Endothelial cell (in vitro differentiated cells): ENCODE data around the gene DTWD2. TPM values are rescaled to one million over a fixed set of nuclear protein-coding genes. Genes with fewer than 3 reads are reported as not detected.

Experiments used
- DNase-seq: peaks from one replicate; pipeline ENCODE4 v3.0.0; 2021; ENCODE audit warnings: low spot score
- H3K27ac Mint-ChIP-seq: one replicate; pipeline ENCODE4 v1.8.0; 2021; ENCODE audit warnings: mixed read lengths, inconsistent platforms; ENCODE audit not compliant: unreplicated experiment
- H3K27me3 Mint-ChIP-seq: one replicate; pipeline ENCODE4 v1.8.0; 2021; ENCODE audit warnings: mild to moderate bottlenecking, moderate library complexity, mixed read lengths, inconsistent platforms; ENCODE audit not compliant: unreplicated experiment
- H3K36me3 Mint-ChIP-seq: one replicate; pipeline ENCODE4 v1.8.0; 2021; ENCODE audit warnings: mild to moderate bottlenecking, low read depth, mixed read lengths, inconsistent platforms; ENCODE audit not compliant: unreplicated experiment
- H3K4me1 Mint-ChIP-seq: one replicate; pipeline ENCODE4 v1.8.0; 2021; ENCODE audit warnings: mild to moderate bottlenecking, mixed read lengths, inconsistent platforms; ENCODE audit not compliant: unreplicated experiment
- H3K4me3 Mint-ChIP-seq: one replicate; pipeline ENCODE4 v1.8.0; 2021; ENCODE audit warnings: mild to moderate bottlenecking, mixed read lengths, inconsistent platforms; ENCODE audit not compliant: unreplicated experiment
- H3K9me3 Mint-ChIP-seq: one replicate; pipeline ENCODE4 v1.8.0; 2021; ENCODE audit warnings: mixed read lengths, inconsistent platforms; ENCODE audit not compliant: unreplicated experiment
- microRNA-seq: library from miRNA; unstranded; fragments of <30 nt; microRNA quantifications from one replicate; pipeline ENCODE4, GENCODE V29; 2020; ENCODE audit not compliant: unreplicated experiment
- total RNA-seq: library from RNA; stranded (reverse); fragmentation: NEBNext Ultra II Directional; extraction: Animal tissue kit (Norgen Biotek cat#: 25700); gene quantifications from one replicate; pipeline ENCODE4 v1.2.1, GENCODE V29; 2021; ENCODE audit not compliant: unreplicated experiment
- TF ChIP-seq, protein P1 (sequence below): fragments of 200-600 bp; sonication (generic); IDR thresholded peaks from one replicate; pipeline ENCODE4 v1.5.0; 2021; ENCODE audit warnings: antibody characterized with exemption; ENCODE audit not compliant: unreplicated experiment

Gene DTWD2
- total RNA-seq, 1 donor from 2014 or later = 2.7 TPM

GRCh38 chr5:118793091-118793490 lies 195.3 kb downstream of the DTWD2 start:
- DNase-seq = no peak
- no peak overlapping the region for H3K27ac Mint-ChIP-seq
- peaks cover 2% of the 10 kb centered on the region for H3K27me3 Mint-ChIP-seq
- TF ChIP-seq, protein P1, sequence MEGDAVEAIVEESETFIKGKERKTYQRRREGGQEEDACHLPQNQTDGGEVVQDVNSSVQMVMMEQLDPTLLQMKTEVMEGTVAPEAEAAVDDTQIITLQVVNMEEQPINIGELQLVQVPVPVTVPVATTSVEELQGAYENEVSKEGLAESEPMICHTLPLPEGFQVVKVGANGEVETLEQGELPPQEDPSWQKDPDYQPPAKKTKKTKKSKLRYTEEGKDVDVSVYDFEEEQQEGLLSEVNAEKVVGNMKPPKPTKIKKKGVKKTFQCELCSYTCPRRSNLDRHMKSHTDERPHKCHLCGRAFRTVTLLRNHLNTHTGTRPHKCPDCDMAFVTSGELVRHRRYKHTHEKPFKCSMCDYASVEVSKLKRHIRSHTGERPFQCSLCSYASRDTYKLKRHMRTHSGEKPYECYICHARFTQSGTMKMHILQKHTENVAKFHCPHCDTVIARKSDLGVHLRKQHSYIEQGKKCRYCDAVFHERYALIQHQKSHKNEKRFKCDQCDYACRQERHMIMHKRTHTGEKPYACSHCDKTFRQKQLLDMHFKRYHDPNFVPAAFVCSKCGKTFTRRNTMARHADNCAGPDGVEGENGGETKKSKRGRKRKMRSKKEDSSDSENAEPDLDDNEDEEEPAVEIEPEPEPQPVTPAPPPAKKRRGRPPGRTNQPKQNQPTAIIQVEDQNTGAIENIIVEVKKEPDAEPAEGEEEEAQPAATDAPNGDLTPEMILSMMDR = no peak
- no peaks in the 10 kb centered on the region for H3K9me3 Mint-ChIP-seq
- peaks cover 9% of the 10 kb centered on the region for H3K4me1 Mint-ChIP-seq
- no peaks in the 10 kb centered on the region for H3K36me3 Mint-ChIP-seq
- H3K4me3 Mint-ChIP-seq = no peak overlapping the region

- H3K27me3 Mint-ChIP-seq = peaks cover 2% of the 10 kb centered on the region
- H3K27ac Mint-ChIP-seq = no peak overlapping the region
- H3K9me3 Mint-ChIP-seq = no peaks in the 10 kb centered on the region
- H3K4me3 Mint-ChIP-seq = no peak overlapping the region
- peak; percentile 33 for DNase-seq
- peaks cover 9% of the 10 kb centered on the region for H3K4me1 Mint-ChIP-seq
- H3K36me3 Mint-ChIP-seq = no peaks in the 10 kb centered on the region
- TF ChIP-seq, protein P1 = peak; percentile 62
Measured at GRCh38 chr5:118791926-118792734, 196.2 kb downstream of the DTWD2 start.

- Mint-ChIP-seq H3K4me3 (no peak overlapping the region), H3K9me3 (no peaks in the 10 kb centered on the region), H3K36me3 (no peaks in the 10 kb centered on the region), H3K4me1 (peaks cover 9% of the 10 kb centered on the region), H3K27ac (no peak overlapping the region), H3K27me3 (peaks cover 1% of the 10 kb centered on the region)
- no peak for DNase-seq
- TF ChIP-seq, protein P1 = no peak
Measured at GRCh38 chr5:118789366-118789765, 199.0 kb downstream of the DTWD2 start.

DNA sequence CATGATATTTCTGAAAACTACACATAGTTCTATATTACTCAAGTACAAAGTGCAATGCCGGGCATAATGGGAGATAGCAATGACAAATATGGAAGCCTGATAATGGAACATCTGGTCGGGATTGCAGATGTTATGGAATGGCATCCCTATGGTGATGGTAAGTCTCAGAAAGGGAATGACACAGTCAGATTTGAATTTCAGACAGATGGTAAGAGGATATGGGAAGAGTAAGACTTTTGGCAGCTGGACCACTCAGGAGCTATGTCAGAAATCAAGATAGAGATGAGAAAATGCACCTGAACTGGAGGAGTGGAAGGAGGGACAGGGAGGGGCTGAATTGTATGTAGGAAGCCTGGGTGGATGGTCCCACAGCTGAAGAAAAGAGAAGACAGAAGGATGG lies 200.0 kb downstream of the DTWD2 start:
- TF ChIP-seq, protein P1 = no peak
- DNase-seq = no peak
- no peak overlapping the region for H3K27ac Mint-ChIP-seq
- peaks cover 9% of the 10 kb centered on the region for H3K4me1 Mint-ChIP-seq
- H3K36me3 Mint-ChIP-seq = no peaks in the 10 kb centered on the region
- H3K9me3 Mint-ChIP-seq = no peaks in the 10 kb centered on the region
- H3K4me3 Mint-ChIP-seq = no peak overlapping the region
- peaks cover 1% of the 10 kb centered on the region for H3K27me3 Mint-ChIP-seq

Small RNAs within 50 kb of the gene (microRNA-seq; reads per million reads assigned to microRNA genes)
- gene MIR1244-2 = not detected

Other genes with a start within 250 kb of the DTWD2 start
- 24.9 TPM for gene DMXL1, start 82.5 kb upstream of the DTWD2 start, total RNA-seq